Panc1 (cell line): ENCODE measurements around the gene RAB27B. TPM values are rescaled to one million over a fixed set of nuclear protein-coding genes. Genes with fewer than 3 reads are reported as not detected.

ENCODE experiments used
- ATAC-seq: fragments of 200-7000 bp; cut with Tn5 transposase; 2 replicates; pipeline ENCODE4 v1.9.1; 2020; ENCODE audit warnings: mild to moderate bottlenecking, moderate library complexity
- BruUV-seq: library from RNA; stranded (reverse); fragments of 400-500 nt; replicated peaks from 2 replicates; lab custom pipeline; 2021; lab: Mats Ljungman, UMichigan
- CTCF ChIA-PET: fragments of 300-600 bp; sonication (Branson Sonifier 250); formaldehyde crosslinking; loops from one replicate; lab custom pipeline; 2022; ENCODE audit warnings: antibody characterized with exemption; lab: Charles Lee
- POLR2A ChIA-PET: fragments of 300-600 bp; sonication (Branson Sonifier 250); formaldehyde crosslinking; loops from one replicate; lab custom pipeline; 2022; ENCODE audit warnings: antibody characterized with exemption; lab: Charles Lee
- DNase-seq: peaks from one replicate; pipeline ENCODE4 v3.0.0-alpha.2; 2010; ENCODE audit warnings: low read depth, low spot score
- H3K27ac ChIP-seq: 2 replicates; pipeline ENCODE4 v1.5.1; 2011; ENCODE audit warnings: mild to moderate bottlenecking, low read length, inconsistent platforms
- H3K27me3 ChIP-seq: fragments of 200-500 bp; sonication (Bioruptor generic); 2 replicates; pipeline ENCODE4 v1.6.0; 2014; ENCODE audit warnings: low read length, inconsistent platforms; ENCODE audit not compliant: control insufficient read depth, insufficient read depth
- H3K36me3 ChIP-seq: fragments of 200-500 bp; sonication (Bioruptor generic); 2 replicates; pipeline ENCODE4 v1.5.1; 2014; ENCODE audit warnings: inconsistent platforms, mild to moderate bottlenecking, low read length, moderate library complexity; ENCODE audit not compliant: control insufficient read depth, insufficient read depth
- H3K4me1 ChIP-seq: 2 replicates; pipeline ENCODE4 v1.5.1; 2011; ENCODE audit warnings: inconsistent platforms, mild to moderate bottlenecking, low read length, moderate library complexity; ENCODE audit not compliant: control insufficient read depth, insufficient read depth
- H3K4me3 ChIP-seq, 2 experiments: 2 replicates each; pipeline ENCODE4 v1.5.1; 2011 to 2012; ENCODE audit warnings: low read depth in 2 of 2, low read length in 2 of 2, mild to moderate bottlenecking in 2 of 2, inconsistent platforms in 1 of 2, moderate library complexity in 1 of 2
- H3K9me3 ChIP-seq: fragments of 200-500 bp; sonication (Bioruptor generic); 2 replicates; pipeline ENCODE4 v1.5.1; 2014; ENCODE audit warnings: low read depth, mild to moderate bottlenecking, inconsistent platforms, low read length, moderate library complexity; ENCODE audit not compliant: control insufficient read depth, insufficient read depth
- CTCF ChIP-seq: fragments of 450-650 bp; IDR thresholded peaks from 2 replicates; pipeline ENCODE4 v1.5.1; 2017; ENCODE audit warnings: mild to moderate bottlenecking
- POLR2AphosphoS5 ChIP-seq: IDR thresholded peaks from 2 replicates; pipeline ENCODE4 v1.6.1; 2012; ENCODE audit warnings: mild to moderate bottlenecking, low read depth, low read length, moderate library complexity
- REST ChIP-seq, 2 experiments: IDR thresholded peaks; 2 replicates each; pipeline ENCODE4 v1.6.1; 2011 to 2012; ENCODE audit warnings: low read depth in 2 of 2, control low read depth in 1 of 2, low read length in 1 of 2, mild to moderate bottlenecking in 1 of 2, moderate library complexity in 1 of 2; ENCODE audit not compliant: insufficient read depth in 1 of 2
- SIN3A ChIP-seq: IDR thresholded peaks from 2 replicates; pipeline ENCODE4 v1.6.1; 2012; ENCODE audit warnings: low read depth, mild to moderate bottlenecking, low read length, moderate library complexity, borderline replicate concordance; ENCODE audit not compliant: insufficient read depth
- TCF7L2 ChIP-seq: IDR thresholded peaks from 2 replicates; pipeline ENCODE4 v1.6.1; 2011; ENCODE audit warnings: mild to moderate bottlenecking, low read depth, low read length, inconsistent platforms
- in situ Hi-C: cut with HindIII; loops from 2 replicates; pipeline ENCODE4 v1.10.0; 2016; ENCODE audit warnings: low sequenced_read_pairs, low pct_unique_long_range_greater_than_20kb
- intact Hi-C: fragments of 100-400 bp; cut with micrococcal nuclease; formaldehyde crosslinking; loops from one replicate; pipeline ENCODE4 v1.10.0; 2022; ENCODE audit not compliant: unreplicated experiment
- total RNA-seq: library from RNA; stranded (reverse); gene quantifications from one replicate; pipeline ENCODE4 v1.2.1, GENCODE V29; 2021; ENCODE audit not compliant: unreplicated experiment

Gene RAB27B
- total RNA-seq, 1 experiment from 2014 or later: 3.9 TPM

GRCh38 chr18:54822872-54823845 lies 5.1 kb upstream of the RAB27B start:
- TF ChIP-seq REST (IDR thresholded peaks at IDR 0.05; ENCODE audit: insufficient read depth in 1 of 2, low read depth in 2 of 2, low read length in 1 of 2): no peak
- TF ChIP-seq POLR2AphosphoS5: no peak
- TF ChIP-seq CTCF: no peak
- no peak for TF ChIP-seq SIN3A
- no peak for TF ChIP-seq TCF7L2
- in situ Hi-C loops (no loop called here), intact Hi-C loops (no loop called here)
- no TSS peak for BruUV-seq
- DNase-seq (peak; percentile 79), ATAC-seq (no peak)
- no peaks in the 10 kb centered on the region for H3K4me1 ChIP-seq
- H3K9me3 ChIP-seq: no peaks in the 10 kb centered on the region
- no peak overlapping the region for H3K27ac ChIP-seq
- CTCF ChIA-PET: no interaction called here
- no peak overlapping the region for H3K4me3 ChIP-seq
- no peaks in the 10 kb centered on the region for H3K27me3 ChIP-seq
- no peaks in the 10 kb centered on the region for H3K36me3 ChIP-seq
- POLR2A ChIA-PET: no interaction called here

GRCh38 chr18:54824761-54825160 lies 3.5 kb upstream of the RAB27B start:
- H3K4me1 ChIP-seq: no peaks in the 10 kb centered on the region
- in situ Hi-C loops (no loop called here), intact Hi-C loops (no loop called here)
- H3K27ac ChIP-seq: no peak overlapping the region
- H3K36me3 ChIP-seq: no peaks in the 10 kb centered on the region
- no peaks in the 10 kb centered on the region for H3K27me3 ChIP-seq
- TF ChIP-seq CTCF (no peak), TCF7L2 (no peak), REST (IDR thresholded peaks at IDR 0.05; ENCODE audit: insufficient read depth in 1 of 2, low read depth in 2 of 2, low read length in 1 of 2) (no peak), POLR2AphosphoS5 (no peak), SIN3A (no peak)
- no TSS peak for BruUV-seq
- ChIA-PET POLR2A (no interaction called here), CTCF (no interaction called here)
- H3K9me3 ChIP-seq: no peaks in the 10 kb centered on the region
- DNase-seq: no peak
- no peak for ATAC-seq
- no peak overlapping the region for H3K4me3 ChIP-seq
